Loucy (cell line): ENCODE results near the gene SDF2L1.
A peak's percentile ranks its signal among the peaks of the same experiment; 100 is the strongest.

Experiments
- H2AFZ ChIP-seq: fragments of 200-600 bp; sonication (generic); 2 replicates; pipeline ENCODE4 v1.6.0; 2016; ENCODE audit warnings: antibody characterized with exemption, mild to moderate bottlenecking, low read length, moderate library complexity
- H3F3A ChIP-seq: fragments of 200-600 bp; 2 replicates; pipeline ENCODE4 v1.6.0; 2016; ENCODE audit warnings: antibody characterized with exemption, low read depth, mild to moderate bottlenecking
- H3K27me3 ChIP-seq: fragments of 200-600 bp; sonication (generic); 2 replicates; pipeline ENCODE4 v1.6.1; 2014; ENCODE audit warnings: low read length, mild to moderate bottlenecking; ENCODE audit not compliant: insufficient read depth, poor library complexity, severe bottlenecking
- H3K36me3 ChIP-seq: fragments of 200-600 bp; sonication (generic); 2 replicates; pipeline ENCODE4 v1.6.1; 2016; ENCODE audit warnings: low read length; ENCODE audit not compliant: insufficient read depth
- H3K4me1 ChIP-seq: fragments of 200-600 bp; sonication (generic); 2 replicates; pipeline ENCODE4 v1.5.1; 2014; ENCODE audit warnings: low read length, mild to moderate bottlenecking; ENCODE audit not compliant: insufficient read depth, poor library complexity, severe bottlenecking
- H3K4me2 ChIP-seq: fragments of 200-600 bp; sonication (generic); 2 replicates; pipeline ENCODE4 v1.6.0; 2014; ENCODE audit warnings: antibody characterized with exemption, low read length, low read depth, mild to moderate bottlenecking; ENCODE audit not compliant: poor library complexity, severe bottlenecking
- H3K4me3 ChIP-seq: fragments of 200-600 bp; sonication (generic); 2 replicates; pipeline ENCODE4 v1.5.1; 2014; ENCODE audit warnings: low read length, mild to moderate bottlenecking, mixed read lengths; ENCODE audit not compliant: poor library complexity, severe bottlenecking
- H3K79me2 ChIP-seq: fragments of 200-600 bp; sonication (generic); 2 replicates; pipeline ENCODE4 v1.6.1; 2014; ENCODE audit warnings: low read length; ENCODE audit not compliant: insufficient read depth
- H3K9ac ChIP-seq: fragments of 200-600 bp; sonication (generic); 2 replicates; pipeline ENCODE4 v1.6.0; 2014; ENCODE audit warnings: mild to moderate bottlenecking, low read depth, low read length, moderate library complexity; ENCODE audit not compliant: poor library complexity, severe bottlenecking
- H3K9me2 ChIP-seq: fragments of 200-600 bp; sonication (generic); replicated peaks from 2 replicates; pipeline ENCODE4 v1.6.1; 2016; ENCODE audit warnings: low read depth, low read length, mixed read lengths
- H3K9me3 ChIP-seq: fragments of 200-600 bp; sonication (generic); 2 replicates; pipeline ENCODE4 v1.6.1; 2014; ENCODE audit warnings: mild to moderate bottlenecking, antibody characterized with exemption, low read length, low read depth; ENCODE audit not compliant: insufficient read depth
- H4K20me1 ChIP-seq: fragments of 200-600 bp; sonication (generic); 2 replicates; pipeline ENCODE4 v1.6.0; 2014; ENCODE audit warnings: antibody characterized with exemption, low read length, mild to moderate bottlenecking; ENCODE audit not compliant: insufficient read depth, poor library complexity, severe bottlenecking
- CTCF ChIP-seq: fragments of 200-600 bp; sonication (generic); conservative IDR thresholded peaks from 2 replicates; pipeline ENCODE4 v1.5.1; 2014; ENCODE audit warnings: mild to moderate bottlenecking, antibody characterized with exemption, low read length
- EZH2phosphoT487 ChIP-seq: fragments of 200-600 bp; IDR thresholded peaks from 2 replicates; pipeline ENCODE4 v1.6.1; 2018; ENCODE audit warnings: antibody characterized with exemption, mild to moderate bottlenecking, moderate library complexity, borderline replicate concordance

The SDF2L1 gene

GRCh38 chr22:21626735-21627469 is 15.2 kb upstream of the SDF2L1 start:
- Histone ChIP-seq H3K36me3 (peaks cover 40% of the 10 kb centered on the region; the same call in 1 of the 2 replicates), H2AFZ (no peak overlapping the region), H3F3A (peaks cover 5% of the 10 kb centered on the region; the same call in 1 of the 2 replicates), H3K4me3 (peak overlapping the region; percentile 11), H4K20me1 (peaks cover 66% of the 10 kb centered on the region), H3K9me3 (no peaks in the 10 kb centered on the region), H3K9ac (no peak overlapping the region), H3K79me2 (peaks cover 69% of the 10 kb centered on the region), H3K4me2 (peak overlapping the region; percentile 93), H3K27me3 (peaks cover 5% of the 10 kb centered on the region), H3K9me2 (no peaks in the 10 kb centered on the region), H3K4me1 (peaks cover 13% of the 10 kb centered on the region)
- TF ChIP-seq EZH2phosphoT487 (no peak), CTCF (no peak)

- Histone ChIP-seq H2AFZ (no peak overlapping the region), H4K20me1 (peaks cover 58% of the 10 kb centered on the region), H3K4me3 (peak overlapping the region; percentile 97), H3K9me3 (no peaks in the 10 kb centered on the region), H3K79me2 (peaks cover 58% of the 10 kb centered on the region), H3K27me3 (peaks cover 5% of the 10 kb centered on the region), H3K4me2 (peak overlapping the region; percentile 93), H3F3A (peaks cover 5% of the 10 kb centered on the region; the same call in 1 of the 2 replicates), H3K9me2 (no peaks in the 10 kb centered on the region), H3K9ac (peak overlapping the region; percentile 100), H3K4me1 (peaks cover 13% of the 10 kb centered on the region), H3K36me3 (peaks cover 23% of the 10 kb centered on the region; the same call in 1 of the 2 replicates)
- TF ChIP-seq CTCF = no peak
- no peak for TF ChIP-seq EZH2phosphoT487
Observed at GRCh38 chr22:21628386-21629254, 13.5 kb upstream of the SDF2L1 start.

- TF ChIP-seq EZH2phosphoT487 (no peak), CTCF (peak; percentile 70)
- Histone ChIP-seq H3K4me2 (peak within 1 kb of the TSS; percentile 93), H3K4me1 (peaks cover 13% of the 10 kb centered on the region), H3K9me3 (no peaks in the 10 kb centered on the region), H3K79me2 (peaks cover 49% of the 10 kb centered on the region), H3K9me2 (no peaks in the 10 kb centered on the region), H2AFZ (peak within 1 kb of the TSS; percentile 74), H3K36me3 (peaks cover 17% of the 10 kb centered on the region; the same call in 1 of the 2 replicates), H3K4me3 (peak within 1 kb of the TSS; percentile 97), H3K27me3 (peaks cover 5% of the 10 kb centered on the region), H4K20me1 (peaks cover 49% of the 10 kb centered on the region), H3K9ac (peak within 1 kb of the TSS; percentile 100), H3F3A (peaks cover 5% of the 10 kb centered on the region; the same call in 1 of the 2 replicates)
Observed at GRCh38 chr22:21629255-21630149, 12.6 kb upstream of the SDF2L1 start, which contains the start of gene YDJC. TSS of gene YDJC (minus strand) at chr22:21630022. CDS start at chr22:21630014, 8 bp downstream.
